GM12872 (cell line): Measurements from ENCODE around the gene MACROD2.

Source experiments
- CTCF ChIP-seq: IDR thresholded peaks from 3 replicates; pipeline ENCODE4 v1.5.1; 2011; ENCODE audit warnings: low read depth, mild to moderate bottlenecking, low read length, moderate library complexity; ENCODE audit not compliant: insufficient read depth

MACROD2 gene

GRCh38 chr20:15289337-15289736 is 1294.0 kb downstream of the MACROD2 start:
- TF ChIP-seq CTCF = no peak

GRCh38 chr20:15292405-15292804 is 1297.1 kb downstream of the MACROD2 start:
- TF ChIP-seq CTCF = no peak

- TF ChIP-seq CTCF = no peak
Observed at GRCh38 chr20:15296422-15296821, 1301.1 kb downstream of the MACROD2 start.

- no peak for TF ChIP-seq CTCF
Observed at GRCh38 chr20:15297059-15297875, 1302.0 kb downstream of the MACROD2 start.

GRCh38 chr20:15302075-15302474 is 1306.8 kb downstream of the MACROD2 start:
- TF ChIP-seq CTCF = no peak

- no peak for TF ChIP-seq CTCF
Observed at GRCh38 chr20:15310361-15310760, 1315.0 kb downstream of the MACROD2 start.

GRCh38 chr20:15316556-15316955 is 1321.2 kb downstream of the MACROD2 start:
- TF ChIP-seq CTCF = no peak
